Lower leg skin (tissue), 3 donors: Measurements from ENCODE around the gene CDH18.

Experiments used
- CTCF ChIP-seq, 3 donors: fragments of 450-650 bp; IDR thresholded peaks; one replicate each; pipeline ENCODE4 v1.5.1; 2016; ENCODE audit warnings: antibody characterized with exemption in 3 of 3, mild to moderate bottlenecking in 3 of 3, moderate library complexity in 2 of 3
- POLR2A ChIP-seq, 2 donors: fragments of 450-650 bp; IDR thresholded peaks; one replicate each; pipeline ENCODE4 v1.6.1; 2016 to 2017; ENCODE audit warnings: antibody characterized with exemption in 2 of 2, mild to moderate bottlenecking in 1 of 2, moderate library complexity in 1 of 2

- no peak for TF ChIP-seq CTCF (IDR thresholded peaks at IDR 0.05)
- no peak for TF ChIP-seq POLR2A (IDR thresholded peaks at IDR 0.05)
Measured at GRCh38 chr5:19835442-19835841, 152.6 kb downstream of the CDH18 start.
